GM19438 (cell line): ENCODE results near the gene USP47.

Experiments used
- ATAC-seq: cut with Tn5 transposase; IDR thresholded peaks from one replicate; pipeline ENCODE4 v1.9.1; 2021; ENCODE audit warnings: low read depth; ENCODE audit not compliant: unreplicated experiment

Gene USP47

GRCh38 chr11:11963842-11964773, 122.3 kb downstream of the USP47 start:
- no peak for ATAC-seq

- no peak for ATAC-seq
Measured at GRCh38 chr11:11964774-11965150, 123.0 kb downstream of the USP47 start.

- no peak for ATAC-seq
Measured at GRCh38 chr11:11965192-11965591, 123.4 kb downstream of the USP47 start.

- ATAC-seq = no peak
Measured at GRCh38 chr11:11965656-11966353, 124.0 kb downstream of the USP47 start.

- ATAC-seq = no peak
Measured at GRCh38 chr11:11966354-11966741, 124.6 kb downstream of the USP47 start.

- peak; percentile 89 for ATAC-seq
Measured at GRCh38 chr11:11966826-11967668, 125.3 kb downstream of the USP47 start.

GRCh38 chr11:11967669-11968510, 126.1 kb downstream of the USP47 start:
- no peak for ATAC-seq

GRCh38 chr11:11968511-11969280, 126.9 kb downstream of the USP47 start:
- ATAC-seq = no peak

GRCh38 chr11:11969380-11970215, 127.8 kb downstream of the USP47 start:
- no peak for ATAC-seq

- no peak for ATAC-seq
Measured at GRCh38 chr11:11970556-11970955, 128.8 kb downstream of the USP47 start.

GRCh38 chr11:11971906-11972547, 130.3 kb downstream of the USP47 start:
- ATAC-seq = no peak

GRCh38 chr11:11972730-11973341, 131.1 kb downstream of the USP47 start:
- no peak for ATAC-seq

- no peak for ATAC-seq
Measured at GRCh38 chr11:11973361-11973800, 131.6 kb downstream of the USP47 start.

GRCh38 chr11:11973866-11974265, 132.1 kb downstream of the USP47 start:
- no peak for ATAC-seq

- ATAC-seq = no peak
Measured at GRCh38 chr11:11975201-11976092, 133.7 kb downstream of the USP47 start.

GRCh38 chr11:11976481-11977127, 134.8 kb downstream of the USP47 start:
- no peak for ATAC-seq
